ENCODE results near the gene ZNF19.

GRCh38 chr16:71426069-71426879, 62.9 kb downstream of the ZNF19 start:
- TF ChIP-seq CTCF (IDR thresholded peaks at IDR 0.05 in 8 of 11, conservative IDR thresholded peaks at IDR 0.05 in 3 of 11) (no peak), POLR2AphosphoS5 (IDR thresholded peaks at IDR 0.05) (peak in 1 of 3 donors; percentile 8)

Measured in spleen (tissue), 7 donors.